Lower leg skin (tissue), 4 donors: ENCODE data around the gene EOGT. TPM values are rescaled to one million over a fixed set of nuclear protein-coding genes. Genes with fewer than 3 reads are reported as not detected.

ENCODE experiments used
- DNase-seq, 2 donors: peaks; one replicate each; pipeline ENCODE4 v3.0.0-alpha.2; 2019; ENCODE audit warnings: low spot score in 2 of 2
- H3K4me3 ChIP-seq: fragments of 200-600 bp; sonication (generic); 2 replicates; pipeline ENCODE4 v1.5.1; 2017; ENCODE audit warnings: mild to moderate bottlenecking, low read depth; ENCODE audit not compliant: poor library complexity, severe bottlenecking
- POLR2A ChIP-seq, 2 donors: fragments of 450-650 bp; IDR thresholded peaks; one replicate each; pipeline ENCODE4 v1.6.1; 2016 to 2017; ENCODE audit warnings: antibody characterized with exemption in 2 of 2, mild to moderate bottlenecking in 1 of 2, moderate library complexity in 1 of 2
- WGBS, 2 donors: methylation state at CpG; one replicate each; pipeline ENCODE4 v1.1.5; 2018; 5-methylcytosine and 5-hydroxymethylcytosine counted together
- intact Hi-C: fragments of 100-400 bp; cut with DNase I; formaldehyde crosslinking; loops from one replicate; pipeline ENCODE4 v1.15.0; 2023; ENCODE audit warnings: low total_unique reads
- total RNA-seq, 4 donors: library from RNA; depleted of rRNA; stranded (reverse); fragments of >200 nt; gene quantifications; one replicate each; pipeline ENCODE4 v1.1.0, GENCODE V29; 2016
- TF ChIP-seq, protein P1 (sequence below), 3 donors: fragments of 450-650 bp; IDR thresholded peaks; one replicate each; pipeline ENCODE4 v1.5.1; 2016; ENCODE audit warnings: antibody characterized with exemption in 3 of 3, mild to moderate bottlenecking in 3 of 3, moderate library complexity in 2 of 3

The EOGT gene
- total RNA-seq, 4 donors from 2014 or later: 11.3 to 22.8 (median 16.0) TPM

DNA sequence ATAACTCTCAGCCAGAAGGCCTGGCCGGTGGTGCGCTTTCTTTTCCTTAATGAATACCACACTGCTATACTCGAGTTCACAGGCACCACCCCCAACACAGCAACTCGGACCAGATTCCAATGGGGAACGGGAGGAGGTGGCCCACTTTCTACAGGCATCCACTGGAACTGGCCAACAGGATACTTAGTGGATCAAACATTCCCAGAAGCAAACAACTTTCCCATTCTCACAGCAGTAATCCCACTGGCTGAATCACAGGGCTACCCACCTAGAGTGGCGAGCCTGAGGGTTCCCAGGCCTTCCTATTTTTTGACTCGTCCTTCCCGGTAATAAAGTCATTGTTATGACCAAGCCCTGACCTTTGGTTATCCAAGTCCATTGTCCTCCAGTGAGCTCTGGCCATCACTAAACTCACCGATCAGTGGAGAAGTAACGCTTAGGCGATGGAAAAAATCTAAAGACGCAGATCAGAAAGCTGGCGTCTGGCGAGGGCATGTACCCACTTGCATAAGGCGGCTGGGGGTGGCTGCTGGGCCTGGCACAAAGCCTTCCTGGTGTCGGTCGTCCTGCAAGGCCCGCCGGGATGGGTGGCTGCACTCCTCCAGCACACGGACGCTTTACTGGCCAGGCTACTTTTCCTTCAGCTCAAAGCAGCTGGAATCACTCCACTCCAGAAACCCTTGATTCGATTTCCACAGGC is 1.2 kb downstream of the EOGT start:
- WGBS, 2 donors: 34 to 36% methylated on average over 22 of the region's 22 CpGs
- peak in 1 of 2 donors; percentile 59 for DNase-seq
- intact Hi-C loops: no loop called here
- peak overlapping the region; percentile 97 for H3K4me3 ChIP-seq
- TF ChIP-seq, protein P1, sequence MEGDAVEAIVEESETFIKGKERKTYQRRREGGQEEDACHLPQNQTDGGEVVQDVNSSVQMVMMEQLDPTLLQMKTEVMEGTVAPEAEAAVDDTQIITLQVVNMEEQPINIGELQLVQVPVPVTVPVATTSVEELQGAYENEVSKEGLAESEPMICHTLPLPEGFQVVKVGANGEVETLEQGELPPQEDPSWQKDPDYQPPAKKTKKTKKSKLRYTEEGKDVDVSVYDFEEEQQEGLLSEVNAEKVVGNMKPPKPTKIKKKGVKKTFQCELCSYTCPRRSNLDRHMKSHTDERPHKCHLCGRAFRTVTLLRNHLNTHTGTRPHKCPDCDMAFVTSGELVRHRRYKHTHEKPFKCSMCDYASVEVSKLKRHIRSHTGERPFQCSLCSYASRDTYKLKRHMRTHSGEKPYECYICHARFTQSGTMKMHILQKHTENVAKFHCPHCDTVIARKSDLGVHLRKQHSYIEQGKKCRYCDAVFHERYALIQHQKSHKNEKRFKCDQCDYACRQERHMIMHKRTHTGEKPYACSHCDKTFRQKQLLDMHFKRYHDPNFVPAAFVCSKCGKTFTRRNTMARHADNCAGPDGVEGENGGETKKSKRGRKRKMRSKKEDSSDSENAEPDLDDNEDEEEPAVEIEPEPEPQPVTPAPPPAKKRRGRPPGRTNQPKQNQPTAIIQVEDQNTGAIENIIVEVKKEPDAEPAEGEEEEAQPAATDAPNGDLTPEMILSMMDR (IDR thresholded peaks at IDR 0.05): no peak
- no peak for TF ChIP-seq POLR2A (IDR thresholded peaks at IDR 0.05)

GRCh38 chr3:69011096-69011730 is 2.3 kb downstream of the EOGT start:
- TF ChIP-seq POLR2A (IDR thresholded peaks at IDR 0.05): no peak
- TF ChIP-seq, protein P1 (IDR thresholded peaks at IDR 0.05): no peak
- intact Hi-C loops: no loop called here
- H3K4me3 ChIP-seq: no peak overlapping the region
- DNase-seq: no peak
- 89 to 95% methylated on average over 8 of the region's 8 CpGs for WGBS, 2 donors

DNA sequence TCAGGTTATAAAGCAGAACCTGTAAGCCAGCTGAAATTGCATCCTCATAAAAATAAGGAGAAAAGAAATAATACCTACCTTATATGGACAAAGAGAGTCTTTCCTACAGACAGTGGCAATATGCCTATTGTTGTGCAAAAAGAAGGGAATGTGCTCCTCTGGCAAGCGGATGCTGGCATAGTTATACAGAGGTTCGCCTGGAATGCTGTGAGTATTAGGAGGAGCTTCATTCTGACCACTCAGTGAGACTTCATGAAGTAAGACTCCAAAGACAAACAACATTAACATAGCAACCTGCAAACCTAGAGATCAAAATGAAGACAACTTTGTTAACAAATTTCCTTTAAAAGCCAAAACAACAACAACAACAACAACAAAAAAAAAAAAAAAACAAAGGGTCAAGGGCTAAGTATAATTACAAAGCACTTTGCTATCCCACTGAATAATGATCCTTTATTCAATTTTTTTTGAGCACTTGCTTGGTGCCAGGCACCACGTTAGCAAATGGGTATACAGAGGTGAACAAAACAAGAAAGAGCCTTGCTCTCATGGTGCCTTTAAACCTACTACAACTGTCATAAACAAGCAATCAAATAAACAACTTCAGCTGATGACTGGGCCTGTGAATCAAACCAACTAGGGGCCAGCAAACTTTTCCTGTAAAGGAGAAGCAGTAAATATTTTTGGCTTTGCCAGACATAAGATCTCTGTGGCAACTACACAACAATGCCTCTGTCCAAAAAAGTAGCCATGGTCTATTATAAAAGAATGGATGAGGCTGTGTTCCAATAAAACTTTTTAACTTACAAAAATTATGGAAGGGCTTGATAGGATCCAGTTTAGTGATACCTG is 3.7 kb downstream of the EOGT start:
- WGBS, 2 donors: 36 to 48% methylated on average over 3 of the region's 3 CpGs
- intact Hi-C loops: no loop called here
- no peak for TF ChIP-seq POLR2A (IDR thresholded peaks at IDR 0.05)
- TF ChIP-seq, protein P1 (IDR thresholded peaks at IDR 0.05): no peak
- peak in 1 of 2 donors; percentile 33 for DNase-seq
- no peak overlapping the region for H3K4me3 ChIP-seq

- TF ChIP-seq, protein P1 (IDR thresholded peaks at IDR 0.05): no peak
- no peak for TF ChIP-seq POLR2A (IDR thresholded peaks at IDR 0.05)
- no peak overlapping the region for H3K4me3 ChIP-seq
- DNase-seq: no peak
- intact Hi-C loops: no loop called here
- WGBS, 2 donors: 51 to 65% methylated on average over 2 of the region's 2 CpGs
Observed at GRCh38 chr3:69008980-69009379, 4.5 kb downstream of the EOGT start.

DNA sequence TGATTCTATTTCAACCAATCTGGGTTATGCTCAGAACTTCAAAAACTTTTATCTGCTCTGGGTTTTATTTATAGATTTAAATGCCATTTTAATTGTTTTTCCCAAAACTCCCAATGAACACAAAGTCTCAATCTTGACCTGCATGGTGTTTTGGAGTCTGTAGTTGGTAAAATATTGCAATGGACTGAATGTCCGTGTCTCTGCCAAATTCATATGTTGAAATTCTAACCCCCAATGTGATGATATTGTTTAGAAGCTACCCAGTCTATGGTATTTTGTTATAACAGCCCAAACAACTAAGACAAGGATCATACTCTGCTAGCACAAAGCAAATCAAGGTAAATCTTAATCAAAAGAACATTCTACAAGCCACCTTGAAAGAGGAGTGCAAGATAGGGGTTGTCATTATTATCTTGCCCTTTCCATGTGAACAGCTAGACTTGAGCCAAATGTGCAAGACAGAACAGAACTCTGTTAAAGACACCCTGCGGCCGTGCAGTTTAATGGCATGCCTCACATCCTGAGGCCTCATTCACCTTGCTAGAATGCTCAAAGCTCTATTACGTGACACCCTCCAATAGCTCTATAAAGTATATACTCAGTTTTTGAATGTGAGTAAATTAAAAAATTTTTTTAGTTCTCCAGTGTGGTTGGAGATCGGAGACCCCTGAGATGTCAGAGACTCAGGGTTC is 7.5 kb downstream of the EOGT start:
- intact Hi-C loops: no loop called here
- no peak for DNase-seq
- TF ChIP-seq, protein P1 (IDR thresholded peaks at IDR 0.05): no peak
- TF ChIP-seq POLR2A (IDR thresholded peaks at IDR 0.05): no peak
- 55 to 63% methylated on average over 5 of the region's 5 CpGs for WGBS, 2 donors
- H3K4me3 ChIP-seq: no peak overlapping the region
